IMR-90 (cell line): ENCODE data around the gene SMIM24. TPM values are rescaled to one million over a fixed set of nuclear protein-coding genes. Genes with fewer than 3 reads are reported as not detected.

Source experiments
- ATAC-seq: fragments of 200-7000 bp; cut with Tn5 transposase; 2 replicates; pipeline ENCODE4 v1.9.1; 2020; ENCODE audit warnings: low read depth, mild to moderate bottlenecking, moderate library complexity
- BruUV-seq: library from RNA; stranded (reverse); fragments of 400-500 nt; replicated peaks from 2 replicates; lab custom pipeline; 2021; lab: Mats Ljungman, UMichigan
- CTCF ChIA-PET: fragments of 300-600 bp; formaldehyde crosslinking; extraction: SDS; loops from one replicate; lab custom pipeline; 2021; ENCODE audit warnings: antibody characterized with exemption; lab: Yijun Ruan, JAX
- POLR2A ChIA-PET: fragments of 300-600 bp; sonication (Branson Sonifier 250); formaldehyde crosslinking; loops from one replicate; lab custom pipeline; 2022; ENCODE audit warnings: antibody characterized with exemption; ENCODE audit not compliant: unreplicated experiment; lab: Charles Lee
- DNase-seq: peaks from one replicate; pipeline ENCODE4 v3.0.0; 2013
- H2AFZ ChIP-seq: replicated peaks from 2 replicates; pipeline ENCODE3; 2013; ENCODE audit warnings: low read length, mild to moderate bottlenecking; ENCODE audit not compliant: poor library complexity
- H2AK5ac ChIP-seq: 2 replicates; pipeline ENCODE4 v1.6.1; 2013; ENCODE audit warnings: low read depth, low read length, inconsistent platforms
- H2AK9ac ChIP-seq: replicated peaks from 2 replicates; pipeline ENCODE3; 2013; ENCODE audit warnings: mild to moderate bottlenecking, low read depth, low read length, moderate library complexity; ENCODE audit not compliant: poor library complexity
- H2BK120ac ChIP-seq: 2 replicates; pipeline ENCODE4 v1.6.1; 2013; ENCODE audit warnings: low read depth, low read length, inconsistent platforms
- H2BK15ac ChIP-seq: 3 replicates; pipeline ENCODE4 v1.6.1; 2013; ENCODE audit warnings: low read depth, low read length, inconsistent platforms
- H2BK20ac ChIP-seq: 2 replicates; pipeline ENCODE4 v1.6.1; 2013; ENCODE audit warnings: low read depth, mild to moderate bottlenecking, inconsistent platforms, low read length, moderate library complexity
- H2BK5ac ChIP-seq: 2 replicates; pipeline ENCODE4 v1.6.1; 2013; ENCODE audit warnings: mild to moderate bottlenecking, low read depth, low read length, inconsistent platforms; ENCODE audit not compliant: poor library complexity, severe bottlenecking
- H3K14ac ChIP-seq: replicated peaks from 2 replicates; pipeline ENCODE4 v1.6.1; 2013; ENCODE audit warnings: low read depth, low read length, inconsistent platforms
- H3K18ac ChIP-seq: 2 replicates; pipeline ENCODE4 v1.6.1; 2013; ENCODE audit warnings: low read depth, low read length, control low read depth
- H3K23ac ChIP-seq: 2 replicates; pipeline ENCODE4 v1.6.1; 2013; ENCODE audit warnings: low read depth, low read length, inconsistent platforms
- H3K27ac ChIP-seq: 2 replicates; pipeline ENCODE4 v1.5.1; 2013; ENCODE audit warnings: mild to moderate bottlenecking, control low read depth, low read length; ENCODE audit not compliant: insufficient read depth
- H3K27me3 ChIP-seq: 2 replicates; pipeline ENCODE4 v1.6.1; 2013; ENCODE audit warnings: low read length; ENCODE audit not compliant: control insufficient read depth, insufficient read depth
- H3K36me3 ChIP-seq: 2 replicates; pipeline ENCODE4 v1.6.1; 2013; ENCODE audit warnings: low read length, mixed read lengths; ENCODE audit not compliant: control insufficient read depth, insufficient read depth
- H3K4ac ChIP-seq: 2 replicates; pipeline ENCODE4 v1.6.1; 2013; ENCODE audit warnings: low read depth, low read length, inconsistent platforms
- H3K4me1 ChIP-seq: 2 replicates; pipeline ENCODE4 v1.6.1; 2013; ENCODE audit warnings: low read length, mixed read lengths; ENCODE audit not compliant: control insufficient read depth, insufficient read depth
- H3K4me2 ChIP-seq: 2 replicates; pipeline ENCODE4 v1.6.1; 2013; ENCODE audit warnings: low read depth, mild to moderate bottlenecking, control low read depth, low read length, moderate library complexity
- H3K4me3 ChIP-seq: 2 replicates; pipeline ENCODE4 v1.5.1; 2013; ENCODE audit warnings: low read depth, mild to moderate bottlenecking, control low read depth, low read length, moderate library complexity; ENCODE audit not compliant: insufficient read depth
- H3K56ac ChIP-seq: 2 replicates; pipeline ENCODE4 v1.6.1; 2013; ENCODE audit warnings: low read length, inconsistent platforms; ENCODE audit not compliant: insufficient read depth; ENCODE audit errors: extremely low read depth
- H3K79me1 ChIP-seq, 2 experiments: 2 replicates each; pipeline ENCODE4 v1.6.1; 2013; ENCODE audit warnings: low read length in 2 of 2, inconsistent platforms in 1 of 2, low read depth in 1 of 2
- H3K9ac ChIP-seq: 2 replicates; pipeline ENCODE4 v1.6.1; 2013; ENCODE audit warnings: low read depth, low read length, control low read depth
- H3K9me1 ChIP-seq: 2 replicates; pipeline ENCODE4 v1.6.1; 2013; ENCODE audit warnings: low read length, inconsistent platforms; ENCODE audit not compliant: insufficient read depth
- H3K9me3 ChIP-seq: 2 replicates; pipeline ENCODE4 v1.6.1; 2013; ENCODE audit warnings: low read length; ENCODE audit not compliant: control insufficient read depth, insufficient read depth
- H4K20me1 ChIP-seq: 2 replicates; pipeline ENCODE4 v1.6.1; 2013; ENCODE audit warnings: low read length, inconsistent platforms; ENCODE audit not compliant: insufficient read depth
- H4K5ac ChIP-seq: 2 replicates; pipeline ENCODE4 v1.6.1; 2013; ENCODE audit warnings: mild to moderate bottlenecking, low read depth, low read length, control low read depth
- H4K8ac ChIP-seq, 2 experiments: 2 replicates each; pipeline ENCODE4 v1.6.1; 2013; ENCODE audit warnings: low read depth in 2 of 2, low read length in 2 of 2, control low read depth in 1 of 2, inconsistent platforms in 1 of 2
- H4K91ac ChIP-seq: 2 replicates; pipeline ENCODE4 v1.6.1; 2013; ENCODE audit warnings: low read depth, low read length, inconsistent platforms; ENCODE audit not compliant: insufficient read depth
- BHLHE40 ChIP-seq: fragments of 150-350 bp; IDR thresholded peaks from 2 replicates; pipeline ENCODE4 v1.6.1; 2016; ENCODE audit warnings: mild to moderate bottlenecking, low read depth, low read length
- CEBPB ChIP-seq: IDR thresholded peaks from 2 replicates; pipeline ENCODE4 v1.6.1; 2012; ENCODE audit warnings: low read depth, low read length, improper control_type of control experiment
- CHD1 ChIP-seq: IDR thresholded peaks from 2 replicates; pipeline ENCODE4 v1.6.1; 2012; ENCODE audit warnings: low read depth, low read length, improper control_type of control experiment
- MAFK ChIP-seq: IDR thresholded peaks from 2 replicates; pipeline ENCODE4 v1.6.1; 2012; ENCODE audit warnings: low read depth, low read length, improper control_type of control experiment
- MAZ ChIP-seq: IDR thresholded peaks from 2 replicates; pipeline ENCODE4 v1.6.1; 2012; ENCODE audit warnings: low read depth, mild to moderate bottlenecking, low read length, improper control_type of control experiment, moderate library complexity, borderline replicate concordance
- NFE2L2 ChIP-seq: fragments of 150-350 bp; IDR thresholded peaks from 2 replicates; pipeline ENCODE4 v1.6.1; 2016; ENCODE audit warnings: low read depth, mild to moderate bottlenecking, low read length
- RAD21 ChIP-seq: IDR thresholded peaks from 2 replicates; pipeline ENCODE4 v1.6.1; 2012; ENCODE audit warnings: low read length, improper control_type of control experiment
- RCOR1 ChIP-seq: IDR thresholded peaks from 2 replicates; pipeline ENCODE4 v1.6.1; 2012; ENCODE audit warnings: mild to moderate bottlenecking, low read length, improper control_type of control experiment; ENCODE audit not compliant: insufficient replicate concordance
- SMC3 ChIP-seq: fragments of 150-350 bp; IDR thresholded peaks from 2 replicates; pipeline ENCODE4 v1.6.1; 2016; ENCODE audit warnings: low read depth, mild to moderate bottlenecking, antibody characterized with exemption, low read length, moderate library complexity
- WGBS, 2 experiments: methylation state at CpG; one replicate each; pipeline versions ENCODE4 v1.1.5 to v1.1.7; 2013; ENCODE audit warnings: missing lambda C conversion rate in 2 of 2; ENCODE audit not compliant: insufficient read length in 1 of 2; ENCODE audit errors: extremely low coverage in 2 of 2; 5-methylcytosine and 5-hydroxymethylcytosine counted together
- dilution Hi-C: fragments of 300-500 bp; cut with HindIII; formaldehyde crosslinking; loops from one replicate; pipeline ENCODE4 v1.14.3; 2018; ENCODE audit warnings: low sequenced_read_pairs; ENCODE audit not compliant: unreplicated experiment
- in situ Hi-C: fragments of 300-500 bp; cut with MboI; formaldehyde crosslinking; loops from 3 replicates; pipeline ENCODE4 v1.14.3; 2019; ENCODE audit warnings: low sequenced_read_pairs, inconsistent platforms, mixed read lengths
- intact Hi-C: fragments of 100-400 bp; cut with micrococcal nuclease; formaldehyde crosslinking; loops from 2 replicates; pipeline ENCODE4 v1.10.0; 2022
- polyA plus RNA-seq, 3 experiments: library from polyadenylated mRNA; depleted of rRNA; stranded (reverse); fragments of >200 nt; gene quantifications; 2 replicates each; pipeline ENCODE4 v1.2.3, GENCODE V29; 2012; ENCODE audit warnings: low replicate concordance in 1 of 3
- total RNA-seq: library from RNA; depleted of rRNA; stranded (reverse); fragments of >200 nt; gene quantifications from 2 replicates; pipeline ENCODE4 v1.2.3, GENCODE V29; 2012
- TF ChIP-seq, protein P1 (sequence below): fragments of 150-350 bp; IDR thresholded peaks from 2 replicates; pipeline ENCODE4 v1.6.1; 2016; ENCODE audit warnings: low read depth, mild to moderate bottlenecking, low read length, moderate library complexity, borderline replicate concordance
- TF ChIP-seq, protein P2 (sequence below): conservative IDR thresholded peaks from 2 replicates; pipeline ENCODE4 v1.5.1; 2012; ENCODE audit warnings: mild to moderate bottlenecking, low read depth, low read length, improper control_type of control experiment

SMIM24 gene
- total and polyA plus RNA-seq, 2 of the 4 experiments (the other 2 are of a cell fraction), result not detected

DNA sequence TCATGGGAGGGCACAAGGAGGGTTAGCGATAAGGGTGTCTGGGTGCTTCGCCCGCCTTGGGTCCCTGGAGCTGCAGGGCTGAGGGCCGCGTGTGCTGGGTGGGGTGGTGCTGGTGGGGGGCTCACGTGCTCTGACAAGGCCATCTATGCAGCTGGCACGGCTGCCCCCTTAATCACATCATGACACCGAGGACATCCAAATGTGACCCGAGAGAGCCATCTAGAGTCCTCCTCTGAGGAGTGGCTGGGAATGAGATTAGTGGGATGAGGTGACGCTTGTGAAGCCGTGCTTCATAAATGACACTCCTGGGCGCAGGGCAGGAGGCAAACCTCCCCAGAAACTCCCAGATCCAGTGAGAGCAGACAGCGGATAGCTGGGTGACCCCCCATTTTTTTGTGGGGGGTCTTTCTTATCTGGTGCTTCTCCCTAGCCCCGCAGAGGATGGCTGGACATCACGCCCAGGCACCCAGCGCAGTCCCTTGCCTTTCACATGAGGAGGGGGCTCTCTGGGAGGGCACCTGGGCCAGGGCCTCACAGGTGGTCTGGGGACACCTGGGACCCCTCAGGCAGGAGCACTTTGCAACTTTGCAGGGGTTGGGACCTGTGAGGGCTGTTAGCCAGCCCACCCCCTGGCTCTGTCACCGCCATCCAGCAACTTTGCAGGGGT is 32.4 kb upstream of the SMIM24 start:
- H3K36me3 ChIP-seq, result peaks cover 13% of the 10 kb centered on the region
- intact Hi-C loops, result no loop called here
- no peak overlapping the region for H2AK9ac ChIP-seq
- H3K18ac ChIP-seq, result no peak overlapping the region
- no peak overlapping the region for H3K4me3 ChIP-seq
- peaks cover 3 to 93% of the 10 kb centered on the region in 2 experiments; a peak in 3 of 4 replicates for H3K79me1 ChIP-seq
- in situ Hi-C loops, result no loop called here
- no peak overlapping the region for H2BK20ac ChIP-seq
- no peak overlapping the region for H2AFZ ChIP-seq
- no peak overlapping the region for H4K8ac ChIP-seq
- no peaks in the 10 kb centered on the region for H3K9me3 ChIP-seq
- ATAC-seq (no peak), DNase-seq (no peak)
- no TSS peak for BruUV-seq
- no peak overlapping the region for H2AK5ac ChIP-seq
- no peak overlapping the region for H2BK120ac ChIP-seq
- H3K27ac ChIP-seq, result no peak overlapping the region
- no peak overlapping the region for H3K4ac ChIP-seq
- no peak overlapping the region for H4K5ac ChIP-seq
- no peak overlapping the region for H4K91ac ChIP-seq
- dilution Hi-C loops, result no loop called here
- H3K9me1 ChIP-seq, result peaks cover 26% of the 10 kb centered on the region
- H3K9ac ChIP-seq, result no peak overlapping the region
- CTCF ChIA-PET, result no interaction called here
- H2BK5ac ChIP-seq, result no peak overlapping the region
- no peak overlapping the region for H3K23ac ChIP-seq
- H3K14ac ChIP-seq, result no peak overlapping the region
- peaks cover 26% of the 10 kb centered on the region for H3K4me1 ChIP-seq
- H3K27me3 ChIP-seq, result no peaks in the 10 kb centered on the region
- TF ChIP-seq, protein P1, sequence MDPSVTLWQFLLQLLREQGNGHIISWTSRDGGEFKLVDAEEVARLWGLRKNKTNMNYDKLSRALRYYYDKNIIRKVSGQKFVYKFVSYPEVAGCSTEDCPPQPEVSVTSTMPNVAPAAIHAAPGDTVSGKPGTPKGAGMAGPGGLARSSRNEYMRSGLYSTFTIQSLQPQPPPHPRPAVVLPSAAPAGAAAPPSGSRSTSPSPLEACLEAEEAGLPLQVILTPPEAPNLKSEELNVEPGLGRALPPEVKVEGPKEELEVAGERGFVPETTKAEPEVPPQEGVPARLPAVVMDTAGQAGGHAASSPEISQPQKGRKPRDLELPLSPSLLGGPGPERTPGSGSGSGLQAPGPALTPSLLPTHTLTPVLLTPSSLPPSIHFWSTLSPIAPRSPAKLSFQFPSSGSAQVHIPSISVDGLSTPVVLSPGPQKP, result no peak
- TF ChIP-seq RCOR1 (no peak), SMC3 (no peak), CEBPB (no peak), RAD21 (no peak), MAFK (no peak), NFE2L2 (no peak), BHLHE40 (no peak), MAZ (no peak), CHD1 (no peak)
- TF ChIP-seq, protein P2, sequence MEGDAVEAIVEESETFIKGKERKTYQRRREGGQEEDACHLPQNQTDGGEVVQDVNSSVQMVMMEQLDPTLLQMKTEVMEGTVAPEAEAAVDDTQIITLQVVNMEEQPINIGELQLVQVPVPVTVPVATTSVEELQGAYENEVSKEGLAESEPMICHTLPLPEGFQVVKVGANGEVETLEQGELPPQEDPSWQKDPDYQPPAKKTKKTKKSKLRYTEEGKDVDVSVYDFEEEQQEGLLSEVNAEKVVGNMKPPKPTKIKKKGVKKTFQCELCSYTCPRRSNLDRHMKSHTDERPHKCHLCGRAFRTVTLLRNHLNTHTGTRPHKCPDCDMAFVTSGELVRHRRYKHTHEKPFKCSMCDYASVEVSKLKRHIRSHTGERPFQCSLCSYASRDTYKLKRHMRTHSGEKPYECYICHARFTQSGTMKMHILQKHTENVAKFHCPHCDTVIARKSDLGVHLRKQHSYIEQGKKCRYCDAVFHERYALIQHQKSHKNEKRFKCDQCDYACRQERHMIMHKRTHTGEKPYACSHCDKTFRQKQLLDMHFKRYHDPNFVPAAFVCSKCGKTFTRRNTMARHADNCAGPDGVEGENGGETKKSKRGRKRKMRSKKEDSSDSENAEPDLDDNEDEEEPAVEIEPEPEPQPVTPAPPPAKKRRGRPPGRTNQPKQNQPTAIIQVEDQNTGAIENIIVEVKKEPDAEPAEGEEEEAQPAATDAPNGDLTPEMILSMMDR, result no peak
- no peak overlapping the region for H2BK15ac ChIP-seq
- POLR2A ChIA-PET, result no interaction called here
- peaks cover 98% of the 10 kb centered on the region for H4K20me1 ChIP-seq
- H3K4me2 ChIP-seq, result no peak overlapping the region
- WGBS, 2 experiments, result 93% methylated on average over 3 of the region's 17 CpGs; no CpG with 5 or more reads in 1 of the 2 experiments
- no peak overlapping the region for H3K56ac ChIP-seq
